ENCODE measurements around the gene ZFYVE27. TPM values are rescaled to one million over a fixed set of nuclear protein-coding genes. Genes with fewer than 3 reads are reported as not detected.
A peak's percentile ranks its signal among the peaks of the same experiment; 100 is the strongest.

ZFYVE27 gene
- total RNA-seq, 8 experiments from 2014 or later: 21.7 to 45.9 (median 31.1) TPM

DNA sequence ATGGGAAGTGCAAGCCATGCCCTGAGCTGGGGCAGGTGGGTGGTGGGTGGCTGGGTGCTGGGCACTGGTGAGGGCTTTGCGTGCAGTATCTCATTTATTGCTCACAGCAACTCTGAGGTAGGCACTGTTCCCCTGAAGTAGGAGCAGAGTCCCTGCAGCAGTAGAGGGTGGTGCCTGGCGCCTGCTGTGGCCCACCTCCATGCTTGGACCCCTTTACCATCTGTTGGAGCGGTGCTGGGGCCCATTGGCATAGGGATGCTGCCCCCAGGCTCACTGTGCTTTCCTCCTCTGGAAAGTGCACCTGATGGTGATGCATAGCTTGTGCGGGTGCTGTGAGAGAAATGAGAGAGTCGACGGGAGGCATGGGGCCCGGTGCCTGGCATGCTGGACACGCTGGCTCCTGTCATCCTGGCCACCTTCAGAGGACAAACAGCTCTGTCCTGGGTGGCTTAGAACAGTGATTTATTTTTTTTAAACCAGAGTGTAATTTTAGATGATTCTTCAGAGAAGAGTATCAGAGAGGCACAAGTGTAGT is 24.5 kb downstream of the ZFYVE27 start:
- Histone ChIP-seq H3K4me3 (no peak overlapping the region), H3K4me1 (replicated peaks in 1 of 2) (no peaks in the 10 kb centered on the region), H3K27ac (no peak overlapping the region)
- ATAC-seq (replicated peaks in 6 of 8): no peak
- in situ Hi-C loops (cut with MboI; ENCODE audit: low pct_unique_long_range_greater_than_20kb in 2 of 9, low sequenced_read_pairs in 9 of 9, unreplicated experiment in 9 of 9): no loop called here
- 90 to 100% (median 95%) methylated on average over 1 to 5 of the region's 8 CpGs; no CpG with 5 or more reads in 7 of the 10 experiments for WGBS, 10 experiments

- H3K27ac ChIP-seq: no peak overlapping the region
- no peak overlapping the region for H3K4me3 ChIP-seq
- no peaks in the 10 kb centered on the region for H3K4me1 ChIP-seq (replicated peaks in 1 of 2)
- WGBS, 10 experiments: 80 to 100% (median 91%) methylated on average over 1 to 7 of the region's 10 CpGs; no CpG with 5 or more reads in 5 of the 10 experiments
- no peak for ATAC-seq (replicated peaks in 6 of 8)
- in situ Hi-C loops (cut with MboI; ENCODE audit: low pct_unique_long_range_greater_than_20kb in 2 of 9, low sequenced_read_pairs in 9 of 9, unreplicated experiment in 9 of 9): no loop called here
Measured at GRCh38 chr10:97762056-97762455, 25.1 kb downstream of the ZFYVE27 start.

- H3K4me1 ChIP-seq (replicated peaks in 1 of 2): no peaks in the 10 kb centered on the region
- H3K27ac ChIP-seq: no peak overlapping the region
- no peak overlapping the region for H3K4me3 ChIP-seq
- ATAC-seq (replicated peaks in 6 of 8): no peak
- WGBS, 10 experiments: no CpG with 5 or more reads among the region's 5 CpGs
- in situ Hi-C loops (cut with MboI; ENCODE audit: low pct_unique_long_range_greater_than_20kb in 2 of 9, low sequenced_read_pairs in 9 of 9, unreplicated experiment in 9 of 9): no loop called here
Measured at GRCh38 chr10:97762816-97763215, 25.9 kb downstream of the ZFYVE27 start.

DNA sequence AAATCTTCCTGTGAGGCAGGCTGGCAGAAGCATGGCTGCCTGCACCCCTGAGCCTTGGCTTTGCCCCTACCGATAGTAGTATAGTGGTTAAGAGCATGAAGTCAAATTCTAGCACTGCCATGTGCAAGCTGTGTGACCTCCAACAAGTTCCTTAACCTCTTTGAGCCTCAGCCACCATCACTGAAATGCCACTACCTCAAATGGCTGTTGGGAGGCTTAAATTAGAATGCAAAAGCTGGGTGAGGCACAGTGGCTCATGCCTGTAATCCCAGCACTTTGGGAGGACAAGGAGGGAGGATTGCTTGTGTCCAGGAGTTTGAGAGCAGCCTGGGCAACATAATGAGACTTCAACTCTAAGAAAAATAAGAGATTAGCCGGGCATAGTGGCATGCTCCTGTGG is 26.5 kb downstream of the ZFYVE27 start:
- whole genome bisulfite sequencing, 10 experiments: 80 to 100% (median 83%) methylated on average over 1 of the region's 2 CpGs; no CpG with 5 or more reads in 4 of the 10 experiments
- Histone ChIP-seq H3K4me1 (replicated peaks in 1 of 2) (no peaks in the 10 kb centered on the region), H3K4me3 (no peak overlapping the region), H3K27ac (no peak overlapping the region)
- no peak for ATAC-seq (replicated peaks in 6 of 8)
- in situ Hi-C loops (cut with MboI; ENCODE audit: low pct_unique_long_range_greater_than_20kb in 2 of 9, low sequenced_read_pairs in 9 of 9, unreplicated experiment in 9 of 9): no loop called here

DNA sequence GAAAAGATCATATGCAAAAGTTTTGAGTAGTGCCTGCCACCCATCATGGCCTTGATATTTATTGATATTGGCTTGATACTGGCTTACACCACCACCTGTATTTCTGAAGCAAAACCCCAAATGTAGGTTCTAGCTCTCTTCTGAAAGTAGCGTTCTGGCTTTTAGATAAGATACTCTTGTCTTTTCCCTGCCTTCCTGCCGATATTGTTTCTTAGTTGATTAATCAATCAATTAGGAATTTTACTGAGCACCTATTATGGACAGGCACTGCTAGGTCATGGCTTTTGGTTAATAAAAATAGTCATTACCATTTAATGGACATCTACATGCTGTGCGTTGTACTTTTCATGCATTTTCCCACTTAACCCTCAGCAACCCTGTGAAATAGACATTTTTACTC is 27.0 kb downstream of the ZFYVE27 start:
- 88 to 100% (median 94%) methylated on average over 1 to 3 of the region's 3 CpGs; no CpG with 5 or more reads in 1 of the 10 experiments for WGBS, 10 experiments
- in situ Hi-C loops (cut with MboI; ENCODE audit: low pct_unique_long_range_greater_than_20kb in 2 of 9, low sequenced_read_pairs in 9 of 9, unreplicated experiment in 9 of 9): no loop called here
- H3K4me3 ChIP-seq: no peak overlapping the region
- no peak overlapping the region for H3K27ac ChIP-seq
- no peak for ATAC-seq (replicated peaks in 6 of 8)
- no peaks in the 10 kb centered on the region for H3K4me1 ChIP-seq (replicated peaks in 1 of 2)

DNA sequence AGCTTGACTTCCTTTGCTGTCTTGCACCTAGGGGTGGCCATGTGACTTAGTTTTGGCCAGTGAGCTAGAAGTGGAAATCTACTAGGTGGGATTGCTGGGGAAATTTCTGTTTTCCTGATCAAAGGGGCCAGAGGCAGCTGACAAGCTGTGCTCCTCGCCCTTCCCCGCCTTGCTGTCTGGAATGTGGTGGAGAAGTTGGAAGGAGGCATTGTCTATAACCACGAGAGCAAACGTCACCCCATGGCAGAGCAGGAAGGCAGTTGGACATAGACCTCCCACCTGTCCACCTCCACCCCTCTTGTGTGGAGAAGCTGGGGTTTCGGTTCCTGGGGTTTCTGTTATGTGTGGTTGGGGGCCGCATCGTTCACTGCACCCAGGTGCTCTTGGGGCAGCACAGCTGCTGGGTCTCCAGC is 27.6 kb downstream of the ZFYVE27 start:
- no peak overlapping the region for H3K4me3 ChIP-seq
- peak in 1 of 8 experiments; percentile 42 for ATAC-seq (replicated peaks in 6 of 8)
- WGBS, 10 experiments: 28 to 100% (median 89%) methylated on average over 2 to 7 of the region's 7 CpGs; no CpG with 5 or more reads in 5 of the 10 experiments
- H3K4me1 ChIP-seq (replicated peaks in 1 of 2): no peaks in the 10 kb centered on the region
- no peak overlapping the region for H3K27ac ChIP-seq
- in situ Hi-C loops (cut with MboI; ENCODE audit: low pct_unique_long_range_greater_than_20kb in 2 of 9, low sequenced_read_pairs in 9 of 9, unreplicated experiment in 9 of 9): no loop called here

GRCh38 chr10:97765201-97765600 is 28.3 kb downstream of the ZFYVE27 start:
- Histone ChIP-seq H3K4me3 (no peak overlapping the region), H3K4me1 (replicated peaks in 1 of 2) (no peaks in the 10 kb centered on the region), H3K27ac (no peak overlapping the region)
- ATAC-seq (replicated peaks in 6 of 8): peak in 2 of 8 experiments; percentile 29 to 30
- 80 to 100% (median 90%) methylated on average over 1 to 4 of the region's 15 CpGs; no CpG with 5 or more reads in 6 of the 10 experiments for WGBS, 10 experiments
- in situ Hi-C loops (cut with MboI; ENCODE audit: low pct_unique_long_range_greater_than_20kb in 2 of 9, low sequenced_read_pairs in 9 of 9, unreplicated experiment in 9 of 9): no loop called here

DNA sequence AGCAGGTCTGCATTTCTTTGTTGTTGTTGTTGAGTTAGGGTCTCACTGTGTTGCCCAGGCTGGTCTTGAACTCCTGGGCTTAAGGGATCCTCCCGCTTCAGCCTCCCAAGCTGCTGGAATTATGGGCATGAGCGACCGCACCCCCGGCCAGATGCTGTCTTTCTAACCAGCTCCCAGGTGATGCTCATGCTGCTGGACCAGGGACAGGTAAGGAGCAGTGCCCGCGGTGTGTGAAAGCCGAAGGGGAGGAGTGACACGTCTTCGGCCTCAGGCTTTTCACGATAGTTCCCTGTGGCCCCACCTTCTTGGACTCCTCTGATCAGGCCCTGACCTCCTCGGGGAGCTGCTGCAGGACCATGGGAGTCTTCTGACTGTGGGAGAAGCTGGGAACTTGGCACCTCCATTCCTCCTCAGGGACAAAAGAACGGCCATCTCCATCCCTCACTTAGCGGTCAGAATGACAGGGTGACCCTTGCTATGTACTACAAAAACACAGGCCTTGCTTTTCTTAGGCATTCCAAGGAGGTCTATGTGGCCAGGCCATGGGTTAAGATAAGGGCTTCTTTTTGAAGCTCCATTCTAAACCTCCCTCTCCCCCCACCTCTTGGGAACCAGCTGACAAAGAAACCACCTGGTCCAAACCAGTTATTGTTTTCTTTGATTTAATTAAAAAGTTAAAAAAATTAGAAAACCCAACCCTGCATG is 29.3 kb downstream of the ZFYVE27 start:
- Histone ChIP-seq H3K27ac (no peak overlapping the region), H3K4me3 (no peak overlapping the region), H3K4me1 (replicated peaks in 1 of 2) (no peaks in the 10 kb centered on the region)
- in situ Hi-C loops (cut with MboI; ENCODE audit: low pct_unique_long_range_greater_than_20kb in 2 of 9, low sequenced_read_pairs in 9 of 9, unreplicated experiment in 9 of 9): no loop called here
- ATAC-seq (replicated peaks in 6 of 8): no peak
- WGBS, 10 experiments: 80 to 100% (median 82%) methylated on average over 1 to 9 of the region's 13 CpGs; no CpG with 5 or more reads in 6 of the 10 experiments

- H3K4me1 ChIP-seq (replicated peaks in 1 of 2): no peaks in the 10 kb centered on the region
- no peak overlapping the region for H3K4me3 ChIP-seq
- in situ Hi-C loops (cut with MboI; ENCODE audit: low pct_unique_long_range_greater_than_20kb in 2 of 9, low sequenced_read_pairs in 9 of 9, unreplicated experiment in 9 of 9): no loop called here
- no peak for ATAC-seq (replicated peaks in 6 of 8)
- no peak overlapping the region for H3K27ac ChIP-seq
- WGBS, 10 experiments: 83 to 100% (median 93%) methylated on average over 1 to 7 of the region's 22 CpGs; no CpG with 5 or more reads in 4 of the 10 experiments
Measured at GRCh38 chr10:97766996-97767924, 30.3 kb downstream of the ZFYVE27 start.

- Histone ChIP-seq H3K4me1 (replicated peaks in 1 of 2) (no peaks in the 10 kb centered on the region), H3K27ac (no peak overlapping the region), H3K4me3 (no peak overlapping the region)
- no peak for ATAC-seq (replicated peaks in 6 of 8)
- WGBS, 10 experiments: 33 to 100% (median 80%) methylated on average over 1 to 3 of the region's 9 CpGs; no CpG with 5 or more reads in 3 of the 10 experiments
- in situ Hi-C loops (cut with MboI; ENCODE audit: low pct_unique_long_range_greater_than_20kb in 2 of 9, low sequenced_read_pairs in 9 of 9, unreplicated experiment in 9 of 9): no loop called here
Measured at GRCh38 chr10:97768322-97769315, 31.7 kb downstream of the ZFYVE27 start.

DNA sequence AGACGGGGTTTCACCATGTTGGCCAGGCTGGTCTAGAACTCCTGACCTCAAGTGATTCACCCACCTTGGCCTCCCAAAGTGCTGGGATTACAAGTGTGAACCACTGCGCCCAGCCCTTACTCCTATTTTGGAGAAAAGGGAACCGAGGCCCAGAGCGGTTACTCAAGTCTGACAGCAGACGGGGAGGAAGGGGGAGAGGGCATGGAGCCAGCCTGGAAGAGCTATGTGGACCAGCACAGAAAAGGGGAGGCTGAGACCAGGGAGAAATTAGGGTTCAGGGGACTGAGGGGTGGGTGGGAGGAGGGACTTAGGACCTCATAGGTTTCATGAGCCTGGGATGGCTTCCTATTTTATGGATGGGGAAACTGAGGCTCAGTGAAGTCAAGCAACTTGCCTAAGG is 33.3 kb downstream of the ZFYVE27 start:
- Histone ChIP-seq H3K4me1 (replicated peaks in 1 of 2) (no peaks in the 10 kb centered on the region), H3K4me3 (no peak overlapping the region), H3K27ac (no peak overlapping the region)
- in situ Hi-C loops (cut with MboI; ENCODE audit: low pct_unique_long_range_greater_than_20kb in 2 of 9, low sequenced_read_pairs in 9 of 9, unreplicated experiment in 9 of 9): no loop called here
- no peak for ATAC-seq (replicated peaks in 6 of 8)
- WGBS, 10 experiments: 60 to 100% (median 91%) methylated on average over 1 to 2 of the region's 5 CpGs; no CpG with 5 or more reads in 6 of the 10 experiments
